Measurements from ENCODE around the gene SPEG.

The SPEG gene

DNA sequence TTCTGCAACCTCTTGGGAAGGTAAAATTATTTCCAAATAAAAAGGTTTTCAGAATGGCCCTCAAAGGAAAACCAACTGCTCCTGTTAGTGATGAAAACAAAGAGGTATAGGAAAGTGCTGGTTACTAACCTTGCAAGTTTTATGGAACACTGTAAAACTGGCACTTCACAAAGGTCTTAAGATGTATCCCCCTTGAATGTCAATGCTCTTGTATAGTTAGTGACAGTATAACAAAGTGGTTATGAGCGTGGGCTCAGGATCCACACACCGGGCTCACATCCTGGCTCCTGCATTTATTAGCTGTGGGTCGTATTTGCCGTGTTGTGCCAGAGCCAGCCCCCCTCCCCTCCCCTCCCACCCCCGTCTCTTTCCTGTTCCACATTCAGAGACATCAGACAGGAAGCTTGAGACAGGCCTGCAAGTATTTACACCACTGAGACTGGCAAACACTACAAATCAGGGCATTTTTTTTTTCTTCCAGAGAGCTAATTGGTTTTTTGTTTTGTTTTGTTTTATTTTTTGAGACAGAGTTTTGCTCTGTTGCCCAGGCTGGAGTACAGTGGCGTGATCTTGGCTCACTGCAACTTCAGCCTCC is 37.7 kb upstream of the SPEG start:
- TF ChIP-seq, protein P1, sequence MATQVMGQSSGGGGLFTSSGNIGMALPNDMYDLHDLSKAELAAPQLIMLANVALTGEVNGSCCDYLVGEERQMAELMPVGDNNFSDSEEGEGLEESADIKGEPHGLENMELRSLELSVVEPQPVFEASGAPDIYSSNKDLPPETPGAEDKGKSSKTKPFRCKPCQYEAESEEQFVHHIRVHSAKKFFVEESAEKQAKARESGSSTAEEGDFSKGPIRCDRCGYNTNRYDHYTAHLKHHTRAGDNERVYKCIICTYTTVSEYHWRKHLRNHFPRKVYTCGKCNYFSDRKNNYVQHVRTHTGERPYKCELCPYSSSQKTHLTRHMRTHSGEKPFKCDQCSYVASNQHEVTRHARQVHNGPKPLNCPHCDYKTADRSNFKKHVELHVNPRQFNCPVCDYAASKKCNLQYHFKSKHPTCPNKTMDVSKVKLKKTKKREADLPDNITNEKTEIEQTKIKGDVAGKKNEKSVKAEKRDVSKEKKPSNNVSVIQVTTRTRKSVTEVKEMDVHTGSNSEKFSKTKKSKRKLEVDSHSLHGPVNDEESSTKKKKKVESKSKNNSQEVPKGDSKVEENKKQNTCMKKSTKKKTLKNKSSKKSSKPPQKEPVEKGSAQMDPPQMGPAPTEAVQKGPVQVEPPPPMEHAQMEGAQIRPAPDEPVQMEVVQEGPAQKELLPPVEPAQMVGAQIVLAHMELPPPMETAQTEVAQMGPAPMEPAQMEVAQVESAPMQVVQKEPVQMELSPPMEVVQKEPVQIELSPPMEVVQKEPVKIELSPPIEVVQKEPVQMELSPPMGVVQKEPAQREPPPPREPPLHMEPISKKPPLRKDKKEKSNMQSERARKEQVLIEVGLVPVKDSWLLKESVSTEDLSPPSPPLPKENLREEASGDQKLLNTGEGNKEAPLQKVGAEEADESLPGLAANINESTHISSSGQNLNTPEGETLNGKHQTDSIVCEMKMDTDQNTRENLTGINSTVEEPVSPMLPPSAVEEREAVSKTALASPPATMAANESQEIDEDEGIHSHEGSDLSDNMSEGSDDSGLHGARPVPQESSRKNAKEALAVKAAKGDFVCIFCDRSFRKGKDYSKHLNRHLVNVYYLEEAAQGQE (IDR thresholded peaks at IDR 0.05; ENCODE audit: low read depth) = no peak
- TF ChIP-seq RAD21 (IDR thresholded peaks at IDR 0.05; ENCODE audit: low read depth) (no peak), ZBTB7A (IDR thresholded peaks at IDR 0.05; ENCODE audit: low read depth) (no peak)

DNA sequence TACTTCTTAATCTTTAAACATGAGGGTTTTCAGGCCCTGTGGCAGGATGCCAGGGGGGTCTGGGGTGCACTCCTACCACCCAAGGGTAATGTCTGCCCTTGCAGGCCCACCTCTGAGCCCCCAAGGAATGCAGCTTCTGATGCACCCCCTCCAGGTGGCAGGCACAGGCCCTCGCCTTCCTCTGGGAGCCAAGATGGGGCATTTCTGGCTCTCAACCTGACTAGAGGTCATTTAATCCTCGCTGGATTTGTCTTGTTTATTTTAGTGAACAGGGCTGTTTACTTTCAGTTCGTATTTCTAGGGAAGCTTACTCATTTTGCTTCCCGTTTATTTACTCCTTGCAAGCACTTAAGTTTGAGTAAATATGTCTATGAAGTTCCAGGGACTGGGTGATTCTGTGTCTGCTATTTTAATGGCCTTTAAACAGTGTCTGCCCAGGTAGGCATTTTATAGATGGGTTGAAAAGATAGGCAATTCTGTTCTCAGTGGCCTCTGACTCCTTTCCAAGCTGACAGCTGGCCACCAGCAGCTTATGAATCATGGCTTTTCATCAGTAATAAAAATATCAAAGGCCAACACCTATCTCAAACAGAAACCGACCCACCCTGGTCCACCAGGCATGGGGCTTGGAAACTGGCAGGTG is 35.8 kb upstream of the SPEG start:
- no peak for TF ChIP-seq EP300 (IDR thresholded peaks at IDR 0.05; ENCODE audit: borderline replicate concordance)
- no peak for TF ChIP-seq NFIC (IDR thresholded peaks at IDR 0.05)
- no peak for TF ChIP-seq EGR1 (IDR thresholded peaks at IDR 0.05)
- TF ChIP-seq, protein P2, sequence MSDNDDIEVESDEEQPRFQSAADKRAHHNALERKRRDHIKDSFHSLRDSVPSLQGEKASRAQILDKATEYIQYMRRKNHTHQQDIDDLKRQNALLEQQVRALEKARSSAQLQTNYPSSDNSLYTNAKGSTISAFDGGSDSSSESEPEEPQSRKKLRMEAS (IDR thresholded peaks at IDR 0.05) = no peak
- TF ChIP-seq TCF12 (IDR thresholded peaks at IDR 0.05; ENCODE audit: low read depth) = no peak
- TF ChIP-seq TEAD4 (IDR thresholded peaks at IDR 0.05) = no peak

DNA sequence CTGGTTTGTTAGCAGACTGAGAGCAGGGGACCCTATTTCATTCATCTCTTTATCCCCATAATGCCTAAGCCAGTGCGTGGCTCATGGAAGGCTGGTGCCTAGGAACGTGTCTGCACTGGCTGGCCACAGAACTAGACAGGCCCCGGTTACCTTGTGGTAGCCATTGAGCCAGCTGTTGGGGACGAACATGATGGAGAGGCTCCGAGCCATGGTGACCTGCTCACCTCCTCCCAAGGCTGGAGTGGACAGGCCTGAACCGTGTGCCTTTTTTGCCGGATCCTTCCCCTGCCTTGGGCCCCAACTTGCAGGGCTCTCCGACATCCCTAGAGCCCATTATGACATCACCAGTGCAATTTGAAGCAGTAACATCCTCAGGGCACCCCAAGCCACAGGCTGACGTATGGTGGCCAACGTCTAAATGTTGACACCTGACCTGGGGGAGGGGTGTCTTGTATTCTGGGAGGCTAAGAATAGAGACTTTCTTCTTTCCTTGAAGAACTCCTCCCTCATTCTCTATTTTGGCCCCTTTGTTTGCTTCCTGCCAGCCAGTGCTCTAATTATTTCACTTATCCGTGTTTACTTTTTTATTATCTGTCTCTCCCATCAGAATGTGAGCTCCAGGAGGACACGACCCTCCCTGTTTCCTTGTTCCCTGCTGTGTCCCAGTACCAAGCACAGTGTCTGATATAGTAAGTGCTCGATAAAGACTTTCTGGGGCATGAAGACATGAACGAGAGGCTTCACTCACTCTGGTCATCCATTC is 34.7 kb upstream of the SPEG start:
- TF ChIP-seq TAF1 (IDR thresholded peaks at IDR 0.05; ENCODE audit: low read depth) (no peak), CEBPB (IDR thresholded peaks at IDR 0.05) (no peak), NFIC (IDR thresholded peaks at IDR 0.05) (no peak), RAD21 (IDR thresholded peaks at IDR 0.05; ENCODE audit: low read depth) (no peak), EP300 (IDR thresholded peaks at IDR 0.05; ENCODE audit: borderline replicate concordance) (no peak), TEAD4 (IDR thresholded peaks at IDR 0.05) (no peak), CREB1 (IDR thresholded peaks at IDR 0.05; ENCODE audit: low read depth) (no peak), TCF12 (IDR thresholded peaks at IDR 0.05; ENCODE audit: low read depth) (no peak), YY1 (IDR thresholded peaks at IDR 0.05; ENCODE audit: low read depth) (no peak), ZBTB7A (IDR thresholded peaks at IDR 0.05; ENCODE audit: low read depth) (no peak), FOXM1 (IDR thresholded peaks at IDR 0.05; ENCODE audit: borderline replicate concordance, low read depth) (no peak), EGR1 (IDR thresholded peaks at IDR 0.05) (no peak)
- TF ChIP-seq, protein P2 (IDR thresholded peaks at IDR 0.05) = no peak
- TF ChIP-seq, protein P1 (IDR thresholded peaks at IDR 0.05; ENCODE audit: low read depth) = no peak
- TF ChIP-seq, protein P3, sequence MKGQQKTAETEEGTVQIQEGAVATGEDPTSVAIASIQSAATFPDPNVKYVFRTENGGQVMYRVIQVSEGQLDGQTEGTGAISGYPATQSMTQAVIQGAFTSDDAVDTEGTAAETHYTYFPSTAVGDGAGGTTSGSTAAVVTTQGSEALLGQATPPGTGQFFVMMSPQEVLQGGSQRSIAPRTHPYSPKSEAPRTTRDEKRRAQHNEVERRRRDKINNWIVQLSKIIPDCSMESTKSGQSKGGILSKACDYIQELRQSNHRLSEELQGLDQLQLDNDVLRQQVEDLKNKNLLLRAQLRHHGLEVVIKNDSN (IDR thresholded peaks at IDR 0.05) = no peak

DNA sequence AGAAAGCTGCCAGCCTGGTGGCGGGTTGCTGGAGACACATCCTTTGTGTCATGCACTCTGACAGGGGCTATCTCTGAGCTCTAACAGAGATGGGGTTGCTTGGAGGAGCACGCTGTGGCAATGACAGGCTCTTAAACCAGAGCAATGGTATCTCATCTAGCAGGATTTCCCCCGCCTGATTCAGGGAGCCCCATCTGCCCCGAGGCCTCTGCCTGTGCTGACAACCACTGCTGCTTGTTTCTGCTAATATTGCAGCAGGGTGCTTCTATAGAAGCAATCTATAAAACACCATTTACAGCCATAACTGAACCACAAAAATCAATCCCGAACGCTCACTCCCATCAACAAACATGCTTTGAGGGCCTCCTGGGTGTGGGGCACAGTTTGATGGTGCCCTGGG is 34.1 kb upstream of the SPEG start:
- TF ChIP-seq, protein P1 (IDR thresholded peaks at IDR 0.05; ENCODE audit: low read depth) = no peak
- TF ChIP-seq TAF1 (IDR thresholded peaks at IDR 0.05; ENCODE audit: low read depth) (no peak), CREB1 (IDR thresholded peaks at IDR 0.05; ENCODE audit: low read depth) (no peak), TCF12 (IDR thresholded peaks at IDR 0.05; ENCODE audit: low read depth) (no peak), TEAD4 (IDR thresholded peaks at IDR 0.05) (no peak), EGR1 (IDR thresholded peaks at IDR 0.05) (no peak), FOXM1 (IDR thresholded peaks at IDR 0.05; ENCODE audit: borderline replicate concordance, low read depth) (no peak), CEBPB (IDR thresholded peaks at IDR 0.05) (no peak), NFIC (IDR thresholded peaks at IDR 0.05) (no peak), YY1 (IDR thresholded peaks at IDR 0.05; ENCODE audit: low read depth) (no peak), RAD21 (IDR thresholded peaks at IDR 0.05; ENCODE audit: low read depth) (no peak), EP300 (IDR thresholded peaks at IDR 0.05; ENCODE audit: borderline replicate concordance) (no peak), ZBTB7A (IDR thresholded peaks at IDR 0.05; ENCODE audit: low read depth) (no peak)
- TF ChIP-seq, protein P2 (IDR thresholded peaks at IDR 0.05) = no peak
- TF ChIP-seq, protein P3 (IDR thresholded peaks at IDR 0.05) = no peak
